SH-SY5Y (cell line): Measurements from ENCODE around the gene RNF157.

Experiments
- GATA2 ChIP-seq: IDR thresholded peaks from 2 replicates; pipeline ENCODE4 v1.6.1; 2011; ENCODE audit warnings: mild to moderate bottlenecking, low read depth, low read length
- GATA3 ChIP-seq: IDR thresholded peaks from 2 replicates; pipeline ENCODE4 v1.6.1; 2011; ENCODE audit warnings: low read depth, mild to moderate bottlenecking, low read length, moderate library complexity

DNA sequence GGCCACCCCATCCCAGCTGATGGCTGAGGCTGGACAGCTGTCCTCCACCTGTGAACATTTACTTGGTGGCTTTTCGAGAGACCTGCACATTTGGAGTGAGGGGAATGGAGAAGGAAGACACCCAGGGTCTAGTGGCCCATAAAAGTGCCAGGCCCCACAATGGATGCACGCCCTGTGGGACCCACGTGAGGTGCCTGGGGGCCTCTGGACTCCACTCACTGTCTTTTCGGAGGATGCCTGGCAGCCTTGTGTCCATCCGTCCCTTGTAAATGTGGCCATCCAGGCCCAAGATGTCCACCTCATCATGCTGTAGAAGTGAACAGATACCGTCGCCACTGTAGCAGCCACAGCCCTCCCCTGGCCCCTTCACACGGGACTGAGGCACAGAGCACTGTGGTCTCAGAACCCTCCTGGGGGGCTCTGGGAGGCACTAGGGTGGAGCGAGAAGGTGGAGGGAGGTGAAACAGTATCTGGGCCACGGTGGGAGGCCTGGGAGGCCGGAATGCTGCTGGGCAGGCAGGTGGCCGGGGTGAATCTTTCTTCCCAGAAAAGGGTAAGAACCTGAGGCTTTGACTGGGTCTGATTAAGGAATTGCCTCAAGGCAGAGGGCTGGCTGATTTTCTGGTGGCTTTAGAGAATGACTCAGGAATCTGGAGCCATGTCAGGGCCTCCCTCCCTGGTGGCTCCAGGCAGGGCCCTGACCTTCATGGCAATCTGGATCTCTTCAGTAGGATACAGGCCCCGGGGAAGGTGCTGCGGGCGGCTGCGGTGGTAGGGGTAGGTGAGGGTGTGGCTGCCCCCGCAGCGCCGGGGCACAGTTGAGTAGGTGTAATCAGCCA is 36.4 kb upstream of the RNF157 start:
- no peak for TF ChIP-seq GATA2
- no peak for TF ChIP-seq GATA3
